ENCODE data around the gene ARL14EPL. TPM values are rescaled to one million over a fixed set of nuclear protein-coding genes. Genes with fewer than 3 reads are reported as not detected.

The ARL14EPL gene
- total and polyA plus RNA-seq, 3 donors from 2014 or later = 0.21 TPM; not detected in 2

- H3K27me3 ChIP-seq = no peaks in the 10 kb centered on the region
- no peak overlapping the region for H3K4me3 ChIP-seq
- H3K27ac ChIP-seq = no peak overlapping the region
- no peaks in the 10 kb centered on the region for H3K4me1 ChIP-seq
- WGBS, 2 donors = 55 to 56% methylated on average over 3 of the region's 3 CpGs
- H3K36me3 ChIP-seq (ENCODE audit: low read depth, missing control alignments) = no peaks in the 10 kb centered on the region
- intact Hi-C loops (cut with DNase I; ENCODE audit: low total_unique reads) = no loop called here
- TF ChIP-seq POLR2A (IDR thresholded peaks at IDR 0.05) (no peak), CTCF (IDR thresholded peaks at IDR 0.05) (no peak)
- H3K9me3 ChIP-seq = no peaks in the 10 kb centered on the region
- no peak for DNase-seq
Measured at GRCh38 chr5:116044073-116044472, 11.8 kb downstream of the ARL14EPL start.

- no peak for DNase-seq
- Histone ChIP-seq H3K4me3 (no peak overlapping the region), H3K9me3 (no peaks in the 10 kb centered on the region), H3K27ac (no peak overlapping the region), H3K36me3 (ENCODE audit: low read depth, missing control alignments) (no peaks in the 10 kb centered on the region), H3K27me3 (no peaks in the 10 kb centered on the region), H3K4me1 (no peaks in the 10 kb centered on the region)
- no peak for TF ChIP-seq CTCF (IDR thresholded peaks at IDR 0.05)
- TF ChIP-seq POLR2A (IDR thresholded peaks at IDR 0.05) = no peak
- intact Hi-C loops (cut with DNase I; ENCODE audit: low total_unique reads) = no loop called here
- WGBS, 2 donors = 92 to 96% methylated on average over 2 of the region's 2 CpGs
Measured at GRCh38 chr5:116045821-116046220, 13.5 kb downstream of the ARL14EPL start.

GRCh38 chr5:116046261-116046660, 14.0 kb downstream of the ARL14EPL start:
- H3K4me3 ChIP-seq = no peak overlapping the region
- no peaks in the 10 kb centered on the region for H3K9me3 ChIP-seq
- H3K36me3 ChIP-seq (ENCODE audit: low read depth, missing control alignments) = no peaks in the 10 kb centered on the region
- H3K27ac ChIP-seq = no peak overlapping the region
- TF ChIP-seq POLR2A (IDR thresholded peaks at IDR 0.05) (no peak), CTCF (IDR thresholded peaks at IDR 0.05) (no peak)
- intact Hi-C loops (cut with DNase I; ENCODE audit: low total_unique reads) = no loop called here
- H3K4me1 ChIP-seq = no peaks in the 10 kb centered on the region
- DNase-seq = no peak
- no peaks in the 10 kb centered on the region for H3K27me3 ChIP-seq
- WGBS, 2 donors = 88 to 90% methylated on average over 3 of the region's 3 CpGs

- 90 to 91% methylated on average over 2 of the region's 2 CpGs for WGBS, 2 donors
- Histone ChIP-seq H3K9me3 (no peaks in the 10 kb centered on the region), H3K4me3 (no peak overlapping the region), H3K27ac (no peak overlapping the region), H3K4me1 (no peaks in the 10 kb centered on the region), H3K27me3 (no peaks in the 10 kb centered on the region), H3K36me3 (ENCODE audit: low read depth, missing control alignments) (no peaks in the 10 kb centered on the region)
- DNase-seq = no peak
- no peak for TF ChIP-seq POLR2A (IDR thresholded peaks at IDR 0.05)
- no peak for TF ChIP-seq CTCF (IDR thresholded peaks at IDR 0.05)
- intact Hi-C loops (cut with DNase I; ENCODE audit: low total_unique reads) = no loop called here
Measured at GRCh38 chr5:116046823-116047222, 14.6 kb downstream of the ARL14EPL start.

GRCh38 chr5:116058346-116058936, 26.2 kb downstream of the ARL14EPL start:
- Histone ChIP-seq H3K4me1 (no peaks in the 10 kb centered on the region), H3K9me3 (no peaks in the 10 kb centered on the region), H3K36me3 (ENCODE audit: low read depth, missing control alignments) (no peaks in the 10 kb centered on the region), H3K27ac (no peak overlapping the region), H3K27me3 (no peaks in the 10 kb centered on the region), H3K4me3 (no peak overlapping the region)
- intact Hi-C loops (cut with DNase I; ENCODE audit: low total_unique reads) = no loop called here
- TF ChIP-seq POLR2A (IDR thresholded peaks at IDR 0.05) (no peak), CTCF (IDR thresholded peaks at IDR 0.05) (no peak)
- 85 to 86% methylated on average over 13 of the region's 13 CpGs for WGBS, 2 donors
- DNase-seq = no peak
